Mesenchymal stem cell (in vitro differentiated cells and primary cell): Measurements from ENCODE around the gene TOB1.

Experiments
- DNase-seq: peaks from one replicate; pipeline ENCODE4 v3.0.0-alpha.2; 2013
- H2AFZ ChIP-seq: one replicate; pipeline ENCODE4 v1.6.1; 2013; ENCODE audit warnings: low read depth, mild to moderate bottlenecking, control low read depth, inconsistent platforms, low read length, moderate library complexity
- H2AK5ac ChIP-seq: 2 replicates; pipeline ENCODE4 v1.6.1; 2013; ENCODE audit warnings: low read length, moderate library complexity, mild to moderate bottlenecking, inconsistent platforms; ENCODE audit not compliant: severe bottlenecking
- H2BK120ac ChIP-seq: one replicate; pipeline ENCODE4 v1.6.1; 2013; ENCODE audit warnings: low read depth, mild to moderate bottlenecking, inconsistent platforms, low read length, moderate library complexity
- H2BK12ac ChIP-seq, 2 experiments: one replicate each; pipeline ENCODE4 v1.6.1; 2013; ENCODE audit warnings: inconsistent platforms in 2 of 2, low read length in 2 of 2, mild to moderate bottlenecking in 2 of 2, moderate library complexity in 2 of 2, control low read depth in 1 of 2
- H2BK15ac ChIP-seq: one replicate; pipeline ENCODE4 v1.6.1; 2013; ENCODE audit warnings: mild to moderate bottlenecking, low read depth, inconsistent platforms; ENCODE audit not compliant: poor library complexity, severe bottlenecking
- H2BK5ac ChIP-seq: 2 replicates; pipeline ENCODE4 v1.6.1; 2013; ENCODE audit warnings: low read depth, mild to moderate bottlenecking, low read length, control low read depth, inconsistent platforms; ENCODE audit not compliant: poor library complexity, severe bottlenecking
- H3K14ac ChIP-seq, 2 experiments: one replicate each; pipeline ENCODE4 v1.6.1; 2013; ENCODE audit warnings: inconsistent platforms in 2 of 2, low read length in 2 of 2, control low read depth in 1 of 2, mild to moderate bottlenecking in 1 of 2, moderate library complexity in 1 of 2
- H3K18ac ChIP-seq, 2 experiments: one replicate each; pipeline ENCODE4 v1.6.1; 2013; ENCODE audit warnings: inconsistent platforms in 2 of 2, low read length in 2 of 2, control low read depth in 1 of 2, low read depth in 1 of 2, mild to moderate bottlenecking in 1 of 2
- H3K23ac ChIP-seq, 2 experiments: one replicate each; pipeline ENCODE4 v1.6.1; 2013; ENCODE audit warnings: inconsistent platforms in 2 of 2, low read length in 2 of 2, mild to moderate bottlenecking in 2 of 2, moderate library complexity in 2 of 2, control low read depth in 1 of 2
- H3K27ac ChIP-seq: 2 replicates; pipeline ENCODE4 v1.5.1; 2013; ENCODE audit warnings: mild to moderate bottlenecking, moderate library complexity, low read length, control low read depth, inconsistent platforms; ENCODE audit not compliant: poor library complexity, severe bottlenecking
- H3K27me3 ChIP-seq, 2 experiments: 2 replicates each; pipeline versions ENCODE4 v1.6.1 to v1.7.0; 2013; ENCODE audit warnings: low read length in 2 of 2, mild to moderate bottlenecking in 2 of 2, moderate library complexity in 2 of 2, control low read depth in 1 of 2, inconsistent platforms in 1 of 2; ENCODE audit not compliant: control insufficient read depth in 1 of 2, insufficient read depth in 1 of 2
- H3K36me3 ChIP-seq, 2 experiments: 2 replicates each; pipeline versions ENCODE4 v1.6.1 to v1.7.0; 2013; ENCODE audit warnings: low read length in 2 of 2, control low read depth in 1 of 2, inconsistent platforms in 1 of 2, low read depth in 1 of 2, mild to moderate bottlenecking in 1 of 2; ENCODE audit not compliant: insufficient read depth in 2 of 2, control insufficient read depth in 1 of 2
- H3K4ac ChIP-seq, 2 experiments: one replicate each; pipeline ENCODE4 v1.6.1; 2013; ENCODE audit warnings: inconsistent platforms in 2 of 2, low read length in 2 of 2, mild to moderate bottlenecking in 2 of 2, moderate library complexity in 2 of 2, control low read depth in 1 of 2, low read depth in 1 of 2
- H3K4me1 ChIP-seq: 2 replicates; pipeline ENCODE4 v1.6.1; 2013; ENCODE audit warnings: low read depth, low read length, control low read depth; ENCODE audit not compliant: control insufficient read depth, insufficient read depth
- H3K4me2 ChIP-seq: 2 replicates; pipeline ENCODE4 v1.6.1; 2013; ENCODE audit warnings: low read length, mild to moderate bottlenecking, inconsistent platforms; ENCODE audit not compliant: poor library complexity, severe bottlenecking
- H3K4me3 ChIP-seq, 2 experiments: 2 replicates each; pipeline versions ENCODE4 v1.5.1 to v1.7.0; 2013; ENCODE audit warnings: low read length in 2 of 2, mild to moderate bottlenecking in 2 of 2, control low read depth in 1 of 2, low read depth in 1 of 2; ENCODE audit not compliant: insufficient read depth in 1 of 2
- H3K79me1 ChIP-seq: replicated peaks from 2 replicates; pipeline ENCODE4 v1.6.1; 2013; ENCODE audit warnings: mild to moderate bottlenecking, control low read depth, low read length, inconsistent platforms; ENCODE audit not compliant: poor library complexity, severe bottlenecking
- H3K9ac ChIP-seq: 2 replicates; pipeline ENCODE4 v1.7.0; 2013; ENCODE audit warnings: mild to moderate bottlenecking, low read length, moderate library complexity
- H3K9me3 ChIP-seq: 2 replicates; pipeline ENCODE4 v1.7.0; 2013; ENCODE audit warnings: mild to moderate bottlenecking, low read length; ENCODE audit not compliant: control insufficient read depth
- H4K8ac ChIP-seq: one replicate; pipeline ENCODE4 v1.6.1; 2013; ENCODE audit warnings: inconsistent platforms, mild to moderate bottlenecking, low read length, moderate library complexity
- H4K91ac ChIP-seq: one replicate; pipeline ENCODE4 v1.6.1; 2013; ENCODE audit warnings: mild to moderate bottlenecking, low read length, inconsistent platforms
- WGBS: methylation state at CpG from one replicate; pipeline ENCODE4 v1.1.7; 2013; ENCODE audit warnings: mixed read lengths; 5-methylcytosine and 5-hydroxymethylcytosine counted together

TOB1 gene

DNA sequence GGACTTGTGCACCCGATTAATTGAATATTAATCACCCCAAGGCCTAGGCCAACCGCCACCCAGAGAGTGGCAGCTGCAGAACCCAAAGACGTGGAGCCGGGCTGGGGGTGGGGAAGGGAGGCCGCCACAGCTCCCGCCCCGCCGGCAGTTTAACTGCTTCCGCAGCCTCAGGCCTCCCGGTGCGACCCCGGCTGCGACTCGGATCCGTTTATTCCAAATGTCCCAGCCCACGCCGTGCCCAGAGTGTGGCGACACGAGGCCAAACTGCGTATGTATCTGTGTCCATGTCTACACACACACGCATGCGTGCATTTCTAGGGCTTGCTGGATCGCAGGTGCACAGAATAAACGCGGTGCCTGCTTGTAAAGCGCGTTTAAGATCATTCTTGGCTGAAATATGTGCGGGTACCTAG, 802 bp upstream of the TOB1 start:
- peak overlapping the region; percentile 88 for H2AK5ac ChIP-seq
- H3K4ac ChIP-seq: peak overlapping the region; percentile 90 to 97
- H2BK12ac ChIP-seq: peak overlapping the region; percentile 87 to 89
- H4K8ac ChIP-seq: peak overlapping the region; percentile 94
- H3K4me2 ChIP-seq: peak overlapping the region; percentile 91
- peak overlapping the region; percentile 100 for H3K27ac ChIP-seq
- H3K79me1 ChIP-seq: no peaks in the 10 kb centered on the region
- H4K91ac ChIP-seq: peak overlapping the region; percentile 99
- peak overlapping the region; percentile 70 to 81 for H3K4me3 ChIP-seq
- H3K4me1 ChIP-seq: peaks cover 4% of the 10 kb centered on the region
- H3K14ac ChIP-seq: peak overlapping the region in 1 of 2 experiments; percentile 64
- H3K18ac ChIP-seq: peak overlapping the region; percentile 92 to 97
- peak overlapping the region; percentile 82 for H2BK120ac ChIP-seq
- peak overlapping the region; percentile 37 to 90 for H3K23ac ChIP-seq
- H3K36me3 ChIP-seq: peaks cover 6 to 21% of the 10 kb centered on the region in 2 experiments
- H3K9me3 ChIP-seq: no peaks in the 10 kb centered on the region
- H2AFZ ChIP-seq: peak overlapping the region; percentile 66
- peak overlapping the region; percentile 84 for H2BK5ac ChIP-seq
- H3K9ac ChIP-seq: peak overlapping the region; percentile 97
- under 1% methylated on average over 28 of the region's 28 CpGs for WGBS
- peak; percentile 91 for DNase-seq
- H2BK15ac ChIP-seq: peak overlapping the region; percentile 96
- no peaks in the 10 kb centered on the region for H3K27me3 ChIP-seq

DNA sequence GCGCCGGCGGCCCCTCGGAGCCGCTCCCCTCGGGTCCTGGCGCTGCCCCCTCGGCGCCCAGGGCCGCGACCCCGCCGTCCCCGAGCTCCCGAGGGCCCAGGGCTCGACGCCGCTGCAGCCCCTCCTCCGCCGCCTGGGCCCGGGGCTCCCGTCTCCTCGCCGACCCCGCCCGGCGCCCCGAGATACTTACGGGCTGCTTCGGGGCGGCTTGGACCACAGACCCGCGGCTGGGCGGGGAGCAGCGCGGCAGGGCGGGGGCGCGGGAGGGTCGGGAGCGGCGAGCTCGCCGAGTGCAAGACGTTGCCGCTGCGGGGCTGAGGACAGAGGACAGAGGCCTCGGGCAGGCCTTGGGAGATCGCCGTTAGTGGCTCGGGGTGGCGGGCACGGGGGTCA, 290 bp downstream of the TOB1 start:
- no peak overlapping the region for H4K8ac ChIP-seq
- peak overlapping the region; percentile 87 to 91 for H3K14ac ChIP-seq
- H2AK5ac ChIP-seq: no peak overlapping the region
- peak overlapping the region; percentile 88 to 99 for H3K18ac ChIP-seq
- H2AFZ ChIP-seq: peak overlapping the region; percentile 58
- peaks cover 4% of the 10 kb centered on the region for H3K4me1 ChIP-seq
- peaks cover 6 to 32% of the 10 kb centered on the region in 2 experiments for H3K36me3 ChIP-seq
- H4K91ac ChIP-seq: peak overlapping the region; percentile 89
- peak overlapping the region; percentile 50 for H2BK120ac ChIP-seq
- 2% methylated on average over 48 of the region's 53 CpGs for WGBS
- H3K9ac ChIP-seq: peak overlapping the region; percentile 94
- no peak overlapping the region for H3K27ac ChIP-seq
- no peaks in the 10 kb centered on the region for H3K27me3 ChIP-seq
- peak overlapping the region in 1 of 2 experiments; percentile 83 for H2BK12ac ChIP-seq
- H3K9me3 ChIP-seq: no peaks in the 10 kb centered on the region
- peaks cover 1% of the 10 kb centered on the region for H3K79me1 ChIP-seq
- H3K4me3 ChIP-seq: peak overlapping the region; percentile 86 to 92
- H3K4me2 ChIP-seq: peak overlapping the region; percentile 49
- DNase-seq: no peak
- H2BK5ac ChIP-seq: peak overlapping the region; percentile 61
- H3K4ac ChIP-seq: peak overlapping the region; percentile 84 to 88
- H2BK15ac ChIP-seq: peak overlapping the region; percentile 44
- H3K23ac ChIP-seq: peak overlapping the region; percentile 41 to 96

DNA sequence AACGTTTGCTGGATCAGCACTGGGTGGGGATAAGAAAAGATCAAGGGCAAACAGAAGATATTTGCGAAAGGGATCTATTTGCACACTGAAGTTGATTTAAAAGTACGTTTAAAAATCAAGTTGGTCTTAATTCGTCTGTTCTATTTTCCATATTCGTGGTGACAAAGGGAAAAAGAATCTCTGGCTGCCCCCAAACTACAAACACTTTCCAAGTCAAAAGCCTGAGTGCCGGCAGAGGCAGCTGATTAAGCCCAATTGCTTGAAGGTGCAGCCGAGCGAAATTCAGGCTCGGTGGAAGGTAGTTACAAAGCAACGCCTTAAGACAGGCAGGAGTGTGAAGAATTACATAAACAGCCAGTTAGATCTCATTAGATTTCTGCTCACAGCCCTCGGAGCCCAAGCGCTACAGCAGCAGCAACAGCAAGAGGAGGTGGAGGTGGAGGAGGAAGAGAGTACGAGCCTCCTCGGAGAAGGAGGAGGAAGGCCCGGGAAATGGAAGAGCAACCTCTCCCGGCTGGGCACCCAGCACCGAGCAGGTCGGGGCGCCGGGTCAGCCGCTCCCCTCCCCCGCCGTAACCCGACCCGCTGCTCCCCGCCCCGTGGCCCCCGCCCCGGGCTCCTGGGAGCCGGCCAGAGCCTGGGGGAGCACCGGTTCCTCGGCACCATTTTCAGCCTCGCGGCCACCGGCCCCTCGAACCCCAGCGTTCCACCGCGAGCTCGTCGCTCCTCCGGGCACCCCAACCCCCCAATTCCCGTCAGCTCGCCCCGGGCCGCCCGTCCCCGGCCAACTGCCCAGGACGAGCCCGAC, 890 bp downstream of the TOB1 start:
- Histone ChIP-seq H3K4me3 (peak overlapping the region; percentile 86 to 92), H3K4me1 (peaks cover 4% of the 10 kb centered on the region), H3K9me3 (no peaks in the 10 kb centered on the region), H3K9ac (peak overlapping the region; percentile 94), H3K79me1 (peaks cover 2% of the 10 kb centered on the region), H4K8ac (no peak overlapping the region), H3K18ac (peak overlapping the region; percentile 88 to 99), H2AFZ (peak overlapping the region; percentile 58), H3K27me3 (no peaks in the 10 kb centered on the region), H2BK5ac (peak overlapping the region; percentile 61), H2AK5ac (no peak overlapping the region), H3K27ac (peak overlapping the region; percentile 35), H3K4me2 (peak overlapping the region; percentile 51), H2BK15ac (peak overlapping the region; percentile 44), H2BK120ac (peak overlapping the region; percentile 50), H4K91ac (no peak overlapping the region), H3K36me3 (peaks cover 6 to 33% of the 10 kb centered on the region in 2 experiments), H3K23ac (peak overlapping the region in 1 of 2 experiments; percentile 41), H3K14ac (peak overlapping the region; percentile 87 to 89), H2BK12ac (no peak overlapping the region), H3K4ac (peak overlapping the region; percentile 84 to 88)
- peak; percentile 54 for DNase-seq
- WGBS: 2% methylated on average over 33 of the region's 50 CpGs

DNA sequence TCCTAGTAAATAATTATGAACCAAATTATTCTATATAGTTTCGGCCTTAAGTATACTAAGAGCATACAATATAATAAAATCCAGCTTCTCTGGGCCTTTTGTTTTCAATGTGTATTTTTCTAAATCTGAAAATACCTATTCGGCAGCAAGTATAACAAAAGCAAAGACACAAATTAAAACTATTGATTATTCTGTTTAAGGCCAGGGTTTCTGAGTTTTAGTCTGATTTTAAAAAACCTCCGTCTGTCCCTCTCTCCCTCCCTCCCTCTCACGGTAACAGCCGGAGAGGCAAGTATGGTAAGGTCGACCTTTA, 1.5 kb downstream of the TOB1 start:
- Histone ChIP-seq H2AFZ (no peak overlapping the region), H3K27ac (peak overlapping the region; percentile 35), H3K27me3 (no peaks in the 10 kb centered on the region), H2BK15ac (no peak overlapping the region), H3K9ac (peak overlapping the region; percentile 94), H3K36me3 (peaks cover 6 to 33% of the 10 kb centered on the region in 2 experiments), H4K8ac (no peak overlapping the region), H3K23ac (no peak overlapping the region), H3K4me2 (peak overlapping the region; percentile 51), H2BK5ac (no peak overlapping the region), H4K91ac (no peak overlapping the region), H3K4me1 (peaks cover 4% of the 10 kb centered on the region), H3K4me3 (peak overlapping the region in 1 of 2 experiments; percentile 86), H2BK120ac (no peak overlapping the region), H2BK12ac (no peak overlapping the region), H2AK5ac (no peak overlapping the region), H3K79me1 (peaks cover 2% of the 10 kb centered on the region), H3K9me3 (no peaks in the 10 kb centered on the region), H3K14ac (no peak overlapping the region), H3K18ac (no peak overlapping the region), H3K4ac (no peak overlapping the region)
- 0% methylated on average over 1 of the region's 6 CpGs for WGBS
- DNase-seq: no peak
